GM18873 (cell line): ENCODE results near the gene ROBO4.

Source experiments
- ATAC-seq: cut with Tn5 transposase; IDR thresholded peaks from one replicate; pipeline ENCODE4 v1.9.1; 2021; ENCODE audit warnings: mild to moderate bottlenecking, moderate library complexity, moderate number of reproducible peaks; ENCODE audit not compliant: unreplicated experiment, low FRiP score

The ROBO4 gene

GRCh38 chr11:124875943-124876817, 21.5 kb downstream of the ROBO4 start:
- peak; percentile 68 for ATAC-seq

- ATAC-seq = no peak
These were observed 22.3 kb downstream of the ROBO4 start for GRCh38 chr11:124875401-124875800.

GRCh38 chr11:124874571-124875255, 23.0 kb downstream of the ROBO4 start:
- no peak for ATAC-seq

- no peak for ATAC-seq
These were observed 23.7 kb downstream of the ROBO4 start for GRCh38 chr11:124873951-124874350.

- ATAC-seq = no peak
These were observed 24.9 kb downstream of the ROBO4 start for GRCh38 chr11:124872741-124873140.

GRCh38 chr11:124872280-124872679, 25.4 kb downstream of the ROBO4 start:
- no peak for ATAC-seq

- ATAC-seq = no peak
These were observed 27.2 kb downstream of the ROBO4 start for GRCh38 chr11:124870430-124870829.

GRCh38 chr11:124869856-124870387, 27.7 kb downstream of the ROBO4 start:
- no peak for ATAC-seq

GRCh38 chr11:124869331-124869730, 28.3 kb downstream of the ROBO4 start:
- no peak for ATAC-seq

- no peak for ATAC-seq
These were observed 29.1 kb downstream of the ROBO4 start for GRCh38 chr11:124868331-124869274.

- no peak for ATAC-seq
These were observed 30.0 kb downstream of the ROBO4 start for GRCh38 chr11:124867700-124868099.

- ATAC-seq = no peak
These were observed 31.5 kb downstream of the ROBO4 start for GRCh38 chr11:124865902-124866851.

- ATAC-seq = no peak
These were observed 32.3 kb downstream of the ROBO4 start, which contains the start of gene ROBO3 for GRCh38 chr11:124865181-124865901. TSS of gene ROBO3 (plus strand) at chr11:124865432. CDS start at chr11:124865578, 146 bp downstream.

- no peak for ATAC-seq
These were observed 32.8 kb downstream of the ROBO4 start for GRCh38 chr11:124864892-124865180.

GRCh38 chr11:124864176-124864891, 33.3 kb downstream of the ROBO4 start:
- ATAC-seq = no peak

GRCh38 chr11:124863826-124864165, 33.9 kb downstream of the ROBO4 start:
- no peak for ATAC-seq

GRCh38 chr11:124863137-124863825, 34.4 kb downstream of the ROBO4 start:
- ATAC-seq = no peak

- ATAC-seq = no peak
These were observed 36.0 kb downstream of the ROBO4 start for GRCh38 chr11:124861670-124862069.
